GM12874 (cell line): ENCODE measurements around the gene MT1B.
A peak's percentile ranks its signal among the peaks of the same experiment; 100 is the strongest.

Experiments used
- TF ChIP-seq, protein P1 (sequence below): IDR thresholded peaks from 2 replicates; pipeline ENCODE4 v1.5.1; 2011; ENCODE audit warnings: low read depth, mild to moderate bottlenecking, control low read depth, low read length, moderate library complexity; ENCODE audit not compliant: insufficient read depth

Gene MT1B

DNA sequence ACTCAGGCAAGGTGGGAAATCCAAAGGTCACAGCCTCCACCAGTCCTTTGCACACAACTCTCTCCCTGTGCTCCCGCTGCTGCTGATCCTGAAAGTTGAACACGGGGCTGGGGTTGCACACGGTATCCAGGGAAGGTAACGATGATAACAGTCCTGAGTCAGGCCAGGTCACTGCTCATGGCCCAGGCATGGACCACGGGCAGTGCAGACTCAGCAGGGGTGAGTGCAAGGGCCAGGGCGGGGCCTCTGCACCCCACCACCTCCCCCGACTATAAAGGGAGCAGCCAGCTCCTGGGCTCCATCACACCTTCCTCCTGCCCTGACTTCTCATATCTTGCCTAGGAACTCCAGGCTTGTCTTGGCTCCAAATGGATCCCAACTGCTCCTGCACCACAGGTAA, at the start of gene MT1B:
Gene MT1B (plus strand): TSS at position 301 of the 400 bp plus-strand sequence. CDS start 68 bp downstream, at position 369.
- TF ChIP-seq, protein P1, sequence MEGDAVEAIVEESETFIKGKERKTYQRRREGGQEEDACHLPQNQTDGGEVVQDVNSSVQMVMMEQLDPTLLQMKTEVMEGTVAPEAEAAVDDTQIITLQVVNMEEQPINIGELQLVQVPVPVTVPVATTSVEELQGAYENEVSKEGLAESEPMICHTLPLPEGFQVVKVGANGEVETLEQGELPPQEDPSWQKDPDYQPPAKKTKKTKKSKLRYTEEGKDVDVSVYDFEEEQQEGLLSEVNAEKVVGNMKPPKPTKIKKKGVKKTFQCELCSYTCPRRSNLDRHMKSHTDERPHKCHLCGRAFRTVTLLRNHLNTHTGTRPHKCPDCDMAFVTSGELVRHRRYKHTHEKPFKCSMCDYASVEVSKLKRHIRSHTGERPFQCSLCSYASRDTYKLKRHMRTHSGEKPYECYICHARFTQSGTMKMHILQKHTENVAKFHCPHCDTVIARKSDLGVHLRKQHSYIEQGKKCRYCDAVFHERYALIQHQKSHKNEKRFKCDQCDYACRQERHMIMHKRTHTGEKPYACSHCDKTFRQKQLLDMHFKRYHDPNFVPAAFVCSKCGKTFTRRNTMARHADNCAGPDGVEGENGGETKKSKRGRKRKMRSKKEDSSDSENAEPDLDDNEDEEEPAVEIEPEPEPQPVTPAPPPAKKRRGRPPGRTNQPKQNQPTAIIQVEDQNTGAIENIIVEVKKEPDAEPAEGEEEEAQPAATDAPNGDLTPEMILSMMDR, result no peak

DNA sequence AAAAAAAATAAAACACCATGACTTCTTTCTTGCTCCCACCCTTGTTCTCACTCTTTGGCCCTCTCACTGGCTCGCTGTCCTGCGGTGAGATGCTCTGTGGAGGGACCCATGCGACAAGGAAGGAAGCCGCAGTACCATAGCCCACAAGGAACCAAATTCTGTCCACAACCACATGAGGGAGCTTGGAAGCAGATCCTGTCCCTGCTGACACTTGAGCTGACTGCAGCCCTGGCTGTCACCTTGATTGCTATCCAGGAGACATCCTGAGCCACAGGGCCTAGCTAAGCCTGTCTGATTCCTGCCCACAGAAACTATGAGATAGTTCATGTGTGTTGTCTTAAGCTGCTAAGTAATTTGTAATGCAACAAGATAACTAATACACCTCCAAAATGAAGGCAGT, 48.1 kb upstream of the MT1B start:
- TF ChIP-seq, protein P1, result 0 out of 2 replicates have a peak, but pooled peaks have one; percentile 20

DNA sequence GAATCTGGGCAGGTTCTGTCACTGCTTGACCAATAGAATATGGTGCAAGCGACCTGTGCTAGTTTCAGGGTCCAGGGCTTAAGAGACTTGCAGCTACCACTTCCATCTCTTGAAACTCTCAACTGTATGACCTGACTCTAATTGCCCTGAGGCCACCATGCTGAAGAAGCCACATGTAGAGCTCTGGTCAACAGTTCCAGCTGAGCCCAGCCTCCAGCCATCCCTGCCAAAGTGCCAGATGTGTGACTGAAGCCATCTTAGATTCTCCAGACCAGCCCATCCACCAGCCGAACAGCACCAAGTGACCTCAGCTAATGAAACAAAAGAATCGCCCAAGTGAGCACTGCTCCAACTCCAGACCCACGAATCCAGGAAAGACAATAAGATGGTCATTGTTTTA, 46.7 kb upstream of the MT1B start:
- TF ChIP-seq, protein P1, result no peak

DNA sequence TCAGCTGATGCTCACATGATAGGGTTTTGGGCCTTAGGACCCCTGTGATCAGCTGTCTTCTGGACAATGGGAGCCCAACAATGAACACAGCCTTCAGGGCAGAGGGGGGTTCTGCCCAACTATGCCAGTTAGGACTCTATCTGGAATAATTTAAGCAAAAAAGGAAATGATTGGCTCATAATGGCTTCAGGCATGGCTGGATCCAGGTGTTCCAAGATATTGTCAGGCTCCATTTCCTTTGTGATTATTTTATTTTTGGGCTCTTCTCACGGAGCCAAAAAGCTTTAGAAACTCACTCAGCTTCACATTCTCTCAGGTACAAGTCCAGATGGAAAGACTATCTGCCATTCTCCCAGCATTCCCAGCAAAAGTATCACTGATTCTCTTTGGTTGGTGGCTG, 46.2 kb upstream of the MT1B start:
- TF ChIP-seq, protein P1, result no peak

DNA sequence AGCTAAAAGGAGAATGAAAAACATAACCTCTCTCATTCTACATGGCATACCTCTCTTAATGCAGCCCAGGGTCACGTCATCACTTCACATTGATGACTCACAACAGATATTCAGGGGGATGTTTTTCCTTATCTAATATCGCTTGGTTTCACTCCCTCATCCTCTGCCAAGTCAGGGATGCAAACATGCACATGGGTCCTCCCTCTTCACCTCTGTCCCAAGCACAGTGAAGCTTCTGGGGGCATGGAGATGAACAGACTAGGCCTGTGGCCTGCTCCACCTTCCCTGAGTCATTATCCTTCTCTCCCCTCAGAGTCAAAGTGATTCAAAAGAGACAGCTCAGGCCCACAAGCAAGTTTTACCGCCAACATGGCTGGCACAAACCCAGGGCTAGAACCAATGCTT, 45.6 kb upstream of the MT1B start:
- TF ChIP-seq, protein P1, result no peak

DNA sequence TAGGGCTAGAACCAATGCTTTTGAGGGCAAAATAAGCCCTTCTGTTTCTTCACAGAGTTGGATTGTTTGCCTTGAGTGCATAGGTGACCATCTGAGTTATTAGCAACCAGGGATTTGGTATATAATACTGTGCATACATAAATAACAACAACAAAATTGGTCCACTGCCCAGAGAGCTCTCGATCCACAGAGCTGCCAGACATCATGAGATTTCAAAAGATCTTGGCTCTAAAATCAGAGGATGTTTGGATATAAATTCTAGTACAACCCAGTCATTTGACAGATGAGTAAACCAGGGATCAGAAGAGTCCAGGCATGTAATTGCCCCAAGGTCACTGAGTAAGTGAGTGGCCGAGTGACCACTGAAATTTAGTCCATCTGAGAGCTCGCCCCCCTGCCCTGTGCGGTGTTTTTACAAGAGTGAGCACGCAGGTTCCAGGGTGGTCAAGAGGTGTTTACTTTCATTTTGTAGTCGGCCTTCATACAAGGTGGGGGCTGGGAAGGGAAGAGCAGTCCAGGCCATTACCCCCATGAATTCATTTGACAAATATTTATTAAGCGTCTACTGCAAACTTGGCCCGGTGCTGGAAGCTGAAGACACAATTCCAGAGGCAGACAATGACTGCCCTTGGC, 45.1 kb upstream of the MT1B start:
- TF ChIP-seq, protein P1, result no peak

DNA sequence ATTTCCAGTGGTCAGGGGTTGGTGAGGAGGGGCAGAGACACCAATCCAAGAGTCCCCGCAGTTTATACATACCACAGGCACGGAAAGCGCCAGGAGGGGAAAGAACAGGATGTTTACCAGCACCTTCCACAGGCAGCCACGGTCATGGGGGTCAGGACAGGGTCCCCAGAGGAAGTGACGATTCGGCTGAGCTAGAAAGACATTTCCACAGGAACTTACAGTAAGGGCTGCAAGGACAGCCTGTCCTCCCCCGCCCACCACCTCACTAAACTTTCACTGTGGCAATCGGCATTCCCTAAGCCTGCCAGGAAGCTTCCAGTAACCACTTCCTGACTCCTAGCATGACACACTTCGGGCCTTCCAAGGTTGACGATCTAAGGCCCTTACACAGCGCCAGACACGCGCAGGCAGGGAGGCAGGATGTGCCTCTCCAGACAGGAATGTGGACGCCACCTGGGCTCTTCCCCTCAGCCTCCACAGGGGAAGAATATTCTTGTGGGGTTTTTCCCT, 44.5 kb upstream of the MT1B start:
- TF ChIP-seq, protein P1, result no peak
